Vagina (tissue), 2 donors: ENCODE data around the gene PRKAB2. TPM values are rescaled to one million over a fixed set of nuclear protein-coding genes. Genes with fewer than 3 reads are reported as not detected.
"Not testable (repeated sequence)": the region's sequence is repeated elsewhere in the genome, so short reads cannot be mapped to it uniquely, and the experiment has no call there.

Experiments used
- DNase-seq, 2 donors: peaks; one replicate each; pipeline ENCODE4 v3.0.0-alpha.2; 2017; ENCODE audit errors: extremely low spot score in 2 of 2
- H3K27ac ChIP-seq: fragments of 200-600 bp; sonication (generic); one replicate; pipeline ENCODE4 v1.5.1; 2019
- H3K27me3 ChIP-seq: fragments of 200-600 bp; sonication (generic); one replicate; pipeline ENCODE4 v1.5.1; 2019
- H3K36me3 ChIP-seq, 2 donors: fragments of 200-600 bp; sonication (generic); one replicate each; pipeline ENCODE4 v1.5.1; 2017 to 2019
- H3K4me1 ChIP-seq: fragments of 200-600 bp; sonication (generic); one replicate; pipeline ENCODE4 v1.5.1; 2019
- H3K4me3 ChIP-seq, 2 donors: fragments of 200-600 bp; sonication (generic); 1 replicate in 1 of 2; 2 replicates in 1 of 2; pipeline ENCODE4 v1.5.1; 2016 to 2019
- H3K9me3 ChIP-seq: fragments of 200-600 bp; sonication (generic); one replicate; pipeline ENCODE4 v1.5.1; 2019
- POLR2A ChIP-seq, 2 donors: fragments of 450-650 bp; IDR thresholded peaks; one replicate each; pipeline ENCODE4 v1.6.1; 2017; ENCODE audit warnings: antibody characterized with exemption in 2 of 2, mild to moderate bottlenecking in 2 of 2, moderate library complexity in 2 of 2
- POLR2AphosphoS5 ChIP-seq, 2 donors: sonication (generic); formaldehyde crosslinking; IDR thresholded peaks; one replicate each; pipeline ENCODE4 v1.9.0; 2017; ENCODE audit warnings: antibody characterized with exemption in 2 of 2, mild to moderate bottlenecking in 2 of 2, low read depth in 1 of 2; ENCODE audit not compliant: insufficient read depth in 1 of 2
- intact Hi-C: fragments of 100-400 bp; cut with DNase I; formaldehyde crosslinking; loops from one replicate; pipeline ENCODE4 v1.15.1; 2023
- total RNA-seq: library from RNA; depleted of rRNA; stranded (reverse); fragments of >200 nt; gene quantifications from one replicate; pipeline ENCODE4 v1.2.3, GENCODE V29; 2016
- TF ChIP-seq, protein P1 (sequence below), 3 experiments: fragments of 450-650 bp in 2 of 3; fragments of 200-600 bp in 1 of 3; sonication (generic) in 1 of 3; IDR thresholded peaks; one replicate each; pipeline ENCODE4 v1.5.1; 2017 to 2019; ENCODE audit warnings: antibody characterized with exemption in 3 of 3, mild to moderate bottlenecking in 2 of 3, moderate library complexity in 2 of 3

The PRKAB2 gene
- total RNA-seq, 1 donor from 2014 or later: 25.0 TPM

DNA sequence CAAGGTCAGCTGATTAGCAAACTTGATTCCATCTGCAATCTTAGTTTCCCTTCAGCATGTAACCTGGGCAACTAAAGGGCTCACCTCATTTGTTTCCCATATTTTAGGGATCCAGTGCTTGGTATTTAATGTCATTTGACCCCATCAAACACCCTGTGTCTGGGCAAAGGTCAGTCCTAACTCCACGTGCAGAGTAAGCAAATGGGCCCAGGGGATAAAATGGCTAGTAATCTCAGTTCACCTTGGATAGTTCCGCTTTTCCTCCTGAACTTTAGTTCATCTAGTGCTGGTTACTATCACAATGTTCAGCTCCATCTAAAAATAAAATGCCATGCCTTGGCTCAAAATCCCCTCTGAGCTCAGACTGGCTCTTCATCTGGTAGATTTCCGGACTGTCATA is 19.5 kb downstream of the PRKAB2 start:
- no peak overlapping the region for H3K4me3 ChIP-seq
- intact Hi-C loops: no loop called here

DNA sequence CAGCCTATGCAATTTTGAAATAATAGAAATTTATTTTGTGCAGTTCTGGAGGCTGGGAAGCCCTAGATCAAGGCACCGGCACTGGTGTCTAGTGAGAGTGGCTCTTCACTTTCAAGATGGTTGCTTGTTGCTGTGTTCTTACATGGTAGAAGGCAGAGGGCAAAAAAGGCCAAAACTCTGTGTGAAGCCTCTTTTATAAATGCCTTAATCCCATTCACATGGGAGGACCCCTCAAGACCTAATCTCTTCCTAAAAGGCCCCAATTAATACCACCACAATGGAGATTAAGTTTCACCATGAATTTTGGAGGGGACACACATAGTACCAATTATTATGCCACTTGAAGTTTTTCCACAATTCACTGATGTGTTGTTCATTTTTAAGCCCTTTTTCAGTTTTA is 21.0 kb downstream of the PRKAB2 start:
- DNase-seq: no peak
- Histone ChIP-seq H3K4me3 (no peak overlapping the region), H3K9me3 (no peaks in the 10 kb centered on the region), H3K27ac (no peak overlapping the region), H3K27me3 (no peaks in the 10 kb centered on the region), H3K4me1 (no peaks in the 10 kb centered on the region), H3K36me3 (peaks cover 0 to 5% of the 10 kb centered on the region in 2 donors)
- TF ChIP-seq, protein P1, sequence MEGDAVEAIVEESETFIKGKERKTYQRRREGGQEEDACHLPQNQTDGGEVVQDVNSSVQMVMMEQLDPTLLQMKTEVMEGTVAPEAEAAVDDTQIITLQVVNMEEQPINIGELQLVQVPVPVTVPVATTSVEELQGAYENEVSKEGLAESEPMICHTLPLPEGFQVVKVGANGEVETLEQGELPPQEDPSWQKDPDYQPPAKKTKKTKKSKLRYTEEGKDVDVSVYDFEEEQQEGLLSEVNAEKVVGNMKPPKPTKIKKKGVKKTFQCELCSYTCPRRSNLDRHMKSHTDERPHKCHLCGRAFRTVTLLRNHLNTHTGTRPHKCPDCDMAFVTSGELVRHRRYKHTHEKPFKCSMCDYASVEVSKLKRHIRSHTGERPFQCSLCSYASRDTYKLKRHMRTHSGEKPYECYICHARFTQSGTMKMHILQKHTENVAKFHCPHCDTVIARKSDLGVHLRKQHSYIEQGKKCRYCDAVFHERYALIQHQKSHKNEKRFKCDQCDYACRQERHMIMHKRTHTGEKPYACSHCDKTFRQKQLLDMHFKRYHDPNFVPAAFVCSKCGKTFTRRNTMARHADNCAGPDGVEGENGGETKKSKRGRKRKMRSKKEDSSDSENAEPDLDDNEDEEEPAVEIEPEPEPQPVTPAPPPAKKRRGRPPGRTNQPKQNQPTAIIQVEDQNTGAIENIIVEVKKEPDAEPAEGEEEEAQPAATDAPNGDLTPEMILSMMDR (IDR thresholded peaks at IDR 0.05): no peak
- TF ChIP-seq POLR2A (IDR thresholded peaks at IDR 0.05) (no peak), POLR2AphosphoS5 (IDR thresholded peaks at IDR 0.05; ENCODE audit: insufficient read depth in 1 of 2, low read depth in 1 of 2) (no peak)
- intact Hi-C loops: no loop called here

More for the DNA sequence above, 19.5 kb downstream of the PRKAB2 start:
- Histone ChIP-seq H3K9me3 (no peaks in the 10 kb centered on the region), H3K27ac (no peak overlapping the region), H3K36me3 (peaks cover 0 to 8% of the 10 kb centered on the region in 2 donors), H3K4me1 (no peaks in the 10 kb centered on the region), H3K27me3 (no peaks in the 10 kb centered on the region)
- DNase-seq: no peak
- TF ChIP-seq, protein P1 (IDR thresholded peaks at IDR 0.05): no peak
- no peak for TF ChIP-seq POLR2AphosphoS5 (IDR thresholded peaks at IDR 0.05; ENCODE audit: insufficient read depth in 1 of 2, low read depth in 1 of 2)
- no peak for TF ChIP-seq POLR2A (IDR thresholded peaks at IDR 0.05)

DNA sequence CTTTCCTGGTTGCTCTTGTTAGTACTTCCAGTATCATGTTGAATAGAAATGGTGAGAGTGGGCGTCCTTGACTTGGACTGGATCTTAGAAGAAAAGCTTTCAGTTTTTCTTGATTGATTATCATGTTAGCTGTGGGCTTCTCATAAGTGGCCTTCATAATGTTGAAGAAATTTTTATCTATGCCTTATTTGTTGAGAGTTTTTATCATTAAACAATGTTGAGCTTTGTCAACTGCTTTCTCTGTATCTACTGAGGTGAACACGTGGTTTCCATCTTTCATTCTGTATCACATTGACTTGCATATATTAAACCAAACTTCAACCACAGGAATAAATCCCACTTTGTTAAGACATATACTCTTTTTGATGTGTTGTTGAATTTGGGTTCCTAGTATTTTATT is 29.4 kb downstream of the PRKAB2 start:
- Histone ChIP-seq H3K36me3 (no peaks in the 10 kb centered on the region), H3K27me3 (no peaks in the 10 kb centered on the region), H3K4me3 (no peak overlapping the region), H3K9me3 (no peaks in the 10 kb centered on the region), H3K27ac (no peak overlapping the region), H3K4me1 (no peaks in the 10 kb centered on the region)
- TF ChIP-seq POLR2A (IDR thresholded peaks at IDR 0.05) (no peak), POLR2AphosphoS5 (IDR thresholded peaks at IDR 0.05; ENCODE audit: insufficient read depth in 1 of 2, low read depth in 1 of 2) (no peak)
- TF ChIP-seq, protein P1 (IDR thresholded peaks at IDR 0.05): no peak
- intact Hi-C loops: no loop called here
- DNase-seq: no peak

DNA sequence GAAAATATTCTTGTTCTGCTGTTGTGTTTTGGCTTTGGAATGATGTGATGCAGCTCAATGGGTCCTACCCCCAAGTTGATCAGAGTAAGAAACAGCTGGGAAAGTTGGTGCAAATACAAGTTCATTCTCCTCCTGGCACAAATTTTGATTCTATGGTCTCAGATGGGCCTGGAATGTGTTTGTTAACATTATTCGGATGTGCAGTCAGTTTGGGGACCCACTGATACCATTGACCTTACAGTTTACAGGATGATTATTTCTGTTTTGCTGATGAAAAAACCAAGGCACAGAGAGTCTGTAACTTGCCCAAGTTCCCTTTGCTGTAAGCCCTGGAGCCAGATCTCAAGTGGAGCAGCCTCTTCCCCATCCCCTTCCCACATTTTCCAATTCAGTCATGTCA is 41.5 kb downstream of the PRKAB2 start:
- intact Hi-C loops, H3K27ac ChIP-seq, H3K27me3 ChIP-seq, DNase-seq, H3K4me3 ChIP-seq, H3K36me3 ChIP-seq, H3K9me3 ChIP-seq, H3K4me1 ChIP-seq: not testable (repeated sequence)

DNA sequence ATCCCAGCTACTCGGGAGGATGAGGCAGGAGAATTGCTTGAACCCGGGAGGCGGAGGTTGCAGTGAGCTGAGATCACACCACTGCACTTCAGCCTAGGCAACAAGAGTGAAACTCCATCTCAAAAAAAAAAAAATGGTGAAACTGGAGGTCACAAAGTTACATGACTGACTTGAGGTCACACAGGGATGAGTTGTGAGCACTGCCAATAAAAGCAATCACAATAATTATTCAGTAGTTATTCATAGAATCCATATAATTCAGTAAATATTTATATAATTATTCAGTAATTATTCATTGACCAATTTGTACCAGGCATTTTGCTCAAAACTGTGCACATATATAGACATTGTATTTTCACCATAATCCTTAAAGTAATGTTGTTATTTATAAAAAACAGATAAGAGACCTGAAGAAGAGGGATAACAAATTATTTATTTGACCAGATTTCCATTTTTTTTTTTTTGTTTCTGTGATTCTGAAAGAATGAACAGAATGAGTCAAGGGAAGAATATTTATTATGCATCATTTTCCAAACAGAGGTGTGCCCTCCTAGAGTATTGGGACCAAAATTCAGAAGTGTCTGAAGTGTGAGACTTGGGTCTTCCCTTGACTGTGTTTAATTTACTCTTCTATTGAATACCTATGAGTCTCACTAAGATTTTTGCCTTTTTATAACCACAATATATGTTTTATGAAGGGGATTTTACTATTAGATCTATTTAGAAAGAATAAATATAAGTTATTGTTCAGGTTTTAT is 43.0 kb downstream of the PRKAB2 start:
- Histone ChIP-seq H3K27ac (no peak overlapping the region), H3K36me3 (no peaks in the 10 kb centered on the region), H3K4me1 (no peaks in the 10 kb centered on the region), H3K27me3 (no peaks in the 10 kb centered on the region), H3K9me3 (no peaks in the 10 kb centered on the region), H3K4me3 (no peak overlapping the region)
- TF ChIP-seq POLR2AphosphoS5 (IDR thresholded peaks at IDR 0.05; ENCODE audit: insufficient read depth in 1 of 2, low read depth in 1 of 2) (no peak), POLR2A (IDR thresholded peaks at IDR 0.05) (no peak)
- TF ChIP-seq, protein P1 (IDR thresholded peaks at IDR 0.05): no peak
- intact Hi-C loops: no loop called here
- no peak for DNase-seq
